ENCODE results near the gene VRK3. TPM values are rescaled to one million over a fixed set of nuclear protein-coding genes. Genes with fewer than 3 reads are reported as not detected.
A peak's percentile ranks its signal among the peaks of the same experiment; 100 is the strongest.

The VRK3 gene
- total and polyA plus RNA-seq, 12 donors, result 15.1 to 34.9 (median 23.6) TPM

DNA sequence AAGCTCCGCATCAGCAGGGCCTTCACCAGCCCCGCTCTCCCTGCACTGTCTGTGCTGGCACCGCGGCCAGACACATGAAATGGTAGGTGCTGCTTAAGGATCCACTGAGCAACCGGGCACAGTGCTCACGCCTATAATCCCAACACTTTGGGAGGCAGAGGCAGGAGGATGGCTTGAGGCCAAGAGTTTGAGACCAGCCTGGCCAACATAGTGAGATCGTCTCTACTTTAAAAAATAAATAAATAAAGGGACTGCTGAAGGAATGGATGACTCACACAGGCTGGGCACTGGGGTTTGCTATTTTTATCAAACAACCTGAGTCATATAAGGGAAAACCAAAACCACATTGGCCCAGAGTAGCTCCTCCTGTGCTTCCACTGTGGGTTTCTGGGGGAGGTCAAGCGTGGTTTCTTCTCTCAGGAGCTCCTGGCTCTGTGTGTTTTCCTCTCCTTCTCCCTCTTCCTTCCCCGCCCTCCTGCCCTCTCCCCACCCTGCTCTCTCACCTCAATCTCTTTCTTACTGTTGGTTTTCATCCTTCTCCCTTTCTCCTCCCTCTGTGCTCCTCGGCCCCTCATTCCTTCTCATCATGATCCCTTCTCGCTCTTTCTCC lies 21.3 kb downstream of the VRK3 start:
- peaks cover 0 to 19% (median 8%) of the 10 kb centered on the region in 9 donors for H3K4me1 ChIP-seq
- WGBS, 2 donors, result 82 to 84% methylated on average over 11 of the region's 11 CpGs
- no peaks in the 10 kb centered on the region for H3K27me3 ChIP-seq
- TF ChIP-seq, protein P1, sequence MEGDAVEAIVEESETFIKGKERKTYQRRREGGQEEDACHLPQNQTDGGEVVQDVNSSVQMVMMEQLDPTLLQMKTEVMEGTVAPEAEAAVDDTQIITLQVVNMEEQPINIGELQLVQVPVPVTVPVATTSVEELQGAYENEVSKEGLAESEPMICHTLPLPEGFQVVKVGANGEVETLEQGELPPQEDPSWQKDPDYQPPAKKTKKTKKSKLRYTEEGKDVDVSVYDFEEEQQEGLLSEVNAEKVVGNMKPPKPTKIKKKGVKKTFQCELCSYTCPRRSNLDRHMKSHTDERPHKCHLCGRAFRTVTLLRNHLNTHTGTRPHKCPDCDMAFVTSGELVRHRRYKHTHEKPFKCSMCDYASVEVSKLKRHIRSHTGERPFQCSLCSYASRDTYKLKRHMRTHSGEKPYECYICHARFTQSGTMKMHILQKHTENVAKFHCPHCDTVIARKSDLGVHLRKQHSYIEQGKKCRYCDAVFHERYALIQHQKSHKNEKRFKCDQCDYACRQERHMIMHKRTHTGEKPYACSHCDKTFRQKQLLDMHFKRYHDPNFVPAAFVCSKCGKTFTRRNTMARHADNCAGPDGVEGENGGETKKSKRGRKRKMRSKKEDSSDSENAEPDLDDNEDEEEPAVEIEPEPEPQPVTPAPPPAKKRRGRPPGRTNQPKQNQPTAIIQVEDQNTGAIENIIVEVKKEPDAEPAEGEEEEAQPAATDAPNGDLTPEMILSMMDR (IDR thresholded peaks at IDR 0.05), result no peak
- intact Hi-C loops (cut with DNase I), result no loop called here
- H3K9me3 ChIP-seq, result no peaks in the 10 kb centered on the region
- peaks cover 6 to 100% (median 45%) of the 10 kb centered on the region in 9 donors for H3K36me3 ChIP-seq
- peak; percentile 34 to 90 (median 65) for ATAC-seq
- DNase-seq, result peak in 1 of 2 donors; percentile 16
- peak overlapping the region in 4 of 10 donors; percentile 3 to 51 (median 26) for H3K27ac ChIP-seq
- H3K4me3 ChIP-seq, result no peak overlapping the region

DNA sequence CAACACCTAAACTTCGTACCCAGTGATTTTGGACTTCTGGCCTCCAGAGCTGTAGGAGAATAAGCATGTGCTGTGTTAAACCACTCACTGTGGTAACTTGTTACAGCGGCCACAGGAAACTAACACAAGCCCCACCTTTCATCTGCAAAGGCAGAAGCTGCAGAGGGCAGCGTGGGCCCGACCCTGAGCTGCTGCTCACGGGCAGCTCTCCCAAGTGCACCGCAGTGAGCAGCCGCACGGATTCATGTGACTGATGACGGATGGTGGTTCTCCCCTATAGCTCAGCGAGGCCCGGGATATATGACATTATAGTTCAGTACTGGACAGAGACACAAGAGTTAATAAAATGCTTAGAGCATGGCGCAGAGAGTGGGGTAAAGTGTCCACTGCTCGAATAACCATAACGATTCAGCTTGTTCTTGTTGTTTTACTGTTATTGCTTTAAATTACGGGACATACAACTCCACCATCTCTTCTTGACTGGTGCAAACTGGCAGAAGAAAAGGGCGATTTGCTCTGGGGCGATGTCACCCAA lies 21.9 kb downstream of the VRK3 start:
- ATAC-seq, result no peak
- DNase-seq, result no peak
- intact Hi-C loops (cut with DNase I), result no loop called here
- no peak overlapping the region for H3K4me3 ChIP-seq
- no peaks in the 10 kb centered on the region for H3K9me3 ChIP-seq
- WGBS, 2 donors, result 93% methylated on average over 17 of the region's 17 CpGs
- peaks cover 0 to 19% (median 8%) of the 10 kb centered on the region in 9 donors for H3K4me1 ChIP-seq
- H3K36me3 ChIP-seq, result peaks cover 4 to 100% (median 51%) of the 10 kb centered on the region in 9 donors
- H3K27me3 ChIP-seq, result no peaks in the 10 kb centered on the region
- H3K27ac ChIP-seq, result peak overlapping the region in 2 of 10 donors; percentile 3 to 40
- TF ChIP-seq, protein P1 (IDR thresholded peaks at IDR 0.05), result no peak

DNA sequence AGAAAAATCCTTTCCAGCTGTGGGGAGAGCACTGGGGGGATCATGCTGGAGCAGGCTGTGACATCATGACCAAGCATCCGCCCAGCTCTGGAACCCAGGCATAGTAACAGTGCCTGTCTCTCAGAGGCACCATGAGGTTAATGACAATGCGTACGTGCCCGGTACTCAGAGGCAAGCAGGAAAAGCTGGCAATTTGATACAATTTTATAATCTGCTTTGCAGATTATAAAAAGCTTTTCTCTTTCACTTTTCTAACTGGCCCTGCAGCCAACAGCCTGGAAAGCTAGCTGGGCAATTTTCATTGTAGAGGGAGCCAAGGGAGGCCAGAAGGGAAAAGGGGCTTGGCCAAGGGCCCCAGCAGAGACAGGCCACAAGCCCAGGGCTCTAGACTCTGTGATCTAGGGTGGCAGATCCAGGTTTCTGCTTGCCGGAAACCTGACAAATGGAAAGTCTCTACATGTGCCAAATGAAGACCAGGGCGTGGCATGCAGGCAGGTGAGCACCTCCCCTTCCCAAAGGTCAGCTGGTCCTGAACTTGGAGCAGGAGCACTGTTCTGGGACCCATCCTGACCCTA lies 22.7 kb downstream of the VRK3 start:
- Histone ChIP-seq H3K4me3 (no peak overlapping the region), H3K27me3 (no peaks in the 10 kb centered on the region), H3K27ac (no peak overlapping the region), H3K9me3 (no peaks in the 10 kb centered on the region), H3K36me3 (peaks cover 4 to 100% (median 51%) of the 10 kb centered on the region in 9 donors), H3K4me1 (peaks cover 0 to 19% (median 8%) of the 10 kb centered on the region in 9 donors)
- ATAC-seq (no peak), DNase-seq (no peak)
- TF ChIP-seq, protein P1 (IDR thresholded peaks at IDR 0.05), result no peak
- intact Hi-C loops (cut with DNase I), result no loop called here
- WGBS, 2 donors, result 83 to 89% methylated on average over 6 of the region's 6 CpGs

GRCh38 chr19:50001775-50002174 lies 23.4 kb downstream of the VRK3 start:
- Histone ChIP-seq H3K27ac (no peak overlapping the region), H3K36me3 (peaks cover 4 to 100% (median 44%) of the 10 kb centered on the region in 9 donors), H3K27me3 (no peaks in the 10 kb centered on the region), H3K4me3 (no peak overlapping the region), H3K9me3 (no peaks in the 10 kb centered on the region), H3K4me1 (peaks cover 0 to 19% (median 8%) of the 10 kb centered on the region in 9 donors)
- DNase-seq, result no peak
- TF ChIP-seq, protein P1 (IDR thresholded peaks at IDR 0.05), result no peak
- WGBS, 2 donors, result 96 to 97% methylated on average over 8 of the region's 8 CpGs
- no peak for ATAC-seq
- intact Hi-C loops (cut with DNase I), result no loop called here
